ENCODE data around the gene GPX3.

The GPX3 gene

GRCh38 chr5:151021746-151022145 lies 1.4 kb downstream of the GPX3 start:
- no peak overlapping the region for H3K4me3 ChIP-seq
- no peaks in the 10 kb centered on the region for H3K9me3 ChIP-seq
- in situ Hi-C loops (cut with MboI; ENCODE audit: low sequenced_read_pairs), result no loop called here
- H3K4me1 ChIP-seq, result peaks cover 7% of the 10 kb centered on the region
- no peak for DNase-seq (ENCODE audit: low spot score in 2 of 2)
- no peaks in the 10 kb centered on the region for H3K27me3 ChIP-seq (ENCODE audit: low read depth)
- H3K36me3 ChIP-seq (replicated peaks), result no peaks in the 10 kb centered on the region

DNA sequence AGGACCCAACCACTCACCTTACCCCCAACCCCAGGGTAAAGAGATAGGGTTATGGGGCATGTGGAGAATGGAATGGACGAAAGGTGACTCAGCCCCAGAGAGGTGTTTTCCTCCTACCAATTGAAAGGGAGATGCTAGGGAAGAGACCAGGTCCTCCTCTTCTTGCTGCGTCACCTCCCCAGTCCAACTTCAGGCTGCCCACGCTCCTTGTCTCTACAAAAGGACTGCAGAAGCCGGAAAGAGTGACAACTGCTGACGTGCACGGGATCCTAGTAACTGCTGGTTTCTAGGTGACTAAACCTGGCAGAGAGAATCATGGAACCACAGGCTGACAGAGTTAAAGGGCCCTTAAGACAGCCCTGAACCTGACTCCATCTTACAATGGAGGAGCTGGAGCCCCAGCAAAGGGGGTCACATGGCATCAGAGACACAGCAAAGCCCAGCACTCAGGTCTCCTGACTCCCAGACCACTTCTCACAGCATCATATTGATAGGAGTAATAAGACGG lies 2.2 kb downstream of the GPX3 start:
- Histone ChIP-seq H3K4me3 (no peak overlapping the region), H3K27me3 (ENCODE audit: low read depth) (no peaks in the 10 kb centered on the region), H3K9me3 (no peaks in the 10 kb centered on the region), H3K4me1 (peaks cover 7% of the 10 kb centered on the region), H3K36me3 (replicated peaks) (no peaks in the 10 kb centered on the region)
- in situ Hi-C loops (cut with MboI; ENCODE audit: low sequenced_read_pairs), result no loop called here
- DNase-seq (ENCODE audit: low spot score in 2 of 2), result no peak

- no peak for DNase-seq (ENCODE audit: low spot score in 2 of 2)
- Histone ChIP-seq H3K36me3 (replicated peaks) (no peaks in the 10 kb centered on the region; the same call in 1 of the 2 replicates), H3K4me3 (no peak overlapping the region), H3K27me3 (ENCODE audit: low read depth) (no peaks in the 10 kb centered on the region), H3K9me3 (no peaks in the 10 kb centered on the region), H3K4me1 (peaks cover 7% of the 10 kb centered on the region)
- in situ Hi-C loops (cut with MboI; ENCODE audit: low sequenced_read_pairs), result no loop called here
These were observed 2.7 kb downstream of the GPX3 start for GRCh38 chr5:151023047-151023615.

GRCh38 chr5:151023651-151024050 lies 3.3 kb downstream of the GPX3 start:
- in situ Hi-C loops (cut with MboI; ENCODE audit: low sequenced_read_pairs), result no loop called here
- no peak for DNase-seq (ENCODE audit: low spot score in 2 of 2)
- Histone ChIP-seq H3K4me1 (peaks cover 7% of the 10 kb centered on the region), H3K36me3 (replicated peaks) (no peaks in the 10 kb centered on the region; the same call in none of the 2 replicates), H3K4me3 (no peak overlapping the region), H3K9me3 (no peaks in the 10 kb centered on the region), H3K27me3 (ENCODE audit: low read depth) (no peaks in the 10 kb centered on the region)

DNA sequence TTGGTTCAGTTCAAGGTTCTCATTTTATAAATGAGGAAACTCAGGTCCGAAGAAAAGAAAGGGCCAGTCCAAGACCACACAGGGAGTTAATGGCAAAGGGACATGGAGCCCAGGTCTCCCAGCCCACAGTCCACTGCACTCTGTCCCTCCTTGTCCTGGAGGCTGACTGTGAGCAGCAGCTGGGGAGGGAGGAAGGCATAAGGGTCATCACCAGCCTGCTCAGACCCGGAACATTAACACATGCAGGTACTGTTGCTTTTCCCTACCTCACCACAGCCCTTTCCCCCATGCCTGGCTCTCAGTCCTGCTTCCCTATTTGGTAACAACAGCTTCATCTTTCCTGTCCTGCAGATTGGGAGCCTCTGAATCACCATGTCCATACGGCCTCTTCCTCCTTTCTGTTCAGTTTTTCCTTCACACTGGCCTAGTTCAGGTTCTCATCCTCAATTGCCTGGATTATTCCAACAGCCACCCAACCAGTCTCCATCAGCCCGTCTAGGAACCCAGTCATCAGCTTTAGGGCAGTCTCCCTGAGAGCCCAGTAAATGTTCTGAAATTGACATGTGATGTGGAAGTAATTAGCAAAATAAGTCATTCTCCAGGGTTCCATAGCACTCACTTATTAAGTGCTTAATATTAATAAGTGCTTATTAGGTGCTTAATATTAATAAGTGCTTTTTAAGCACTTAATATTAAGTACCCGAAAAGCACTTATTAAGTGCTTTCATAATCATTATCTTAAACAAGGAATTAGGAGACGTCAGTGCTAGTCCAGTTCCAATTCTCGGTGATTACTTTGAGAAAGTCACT lies 4.3 kb downstream of the GPX3 start:
- H3K9me3 ChIP-seq, result no peaks in the 10 kb centered on the region
- in situ Hi-C loops (cut with MboI; ENCODE audit: low sequenced_read_pairs), result no loop called here

DNA sequence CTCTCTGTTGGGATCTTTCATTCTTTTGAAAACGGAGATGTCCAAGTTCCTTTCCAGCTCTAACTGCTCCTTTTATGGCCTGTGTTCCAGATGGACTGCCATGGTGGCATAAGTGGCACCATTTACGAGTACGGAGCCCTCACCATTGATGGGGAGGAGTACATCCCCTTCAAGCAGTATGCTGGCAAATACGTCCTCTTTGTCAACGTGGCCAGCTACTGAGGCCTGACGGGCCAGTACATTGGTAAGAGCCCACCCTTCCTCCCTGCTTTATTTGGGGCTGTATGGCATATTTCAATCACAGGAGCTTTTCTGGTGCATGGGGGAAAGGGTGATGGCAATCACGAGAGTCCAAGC lies 4.8 kb downstream of the GPX3 start:
- in situ Hi-C loops (cut with MboI; ENCODE audit: low sequenced_read_pairs), result no loop called here
- no peak for DNase-seq (ENCODE audit: low spot score in 2 of 2)
- Histone ChIP-seq H3K9me3 (no peaks in the 10 kb centered on the region), H3K4me3 (no peak overlapping the region), H3K4me1 (0 out of 2 replicates have a peak, but pooled peaks cover 4% of the 10 kb centered on the region), H3K27me3 (ENCODE audit: low read depth) (no peaks in the 10 kb centered on the region), H3K36me3 (replicated peaks) (peaks cover 3% of the 10 kb centered on the region)

More for the DNA sequence above, 4.3 kb downstream of the GPX3 start:
- Histone ChIP-seq H3K36me3 (replicated peaks) (no peaks in the 10 kb centered on the region; the same call in none of the 2 replicates), H3K4me1 (peaks cover 7% of the 10 kb centered on the region), H3K27me3 (ENCODE audit: low read depth) (no peaks in the 10 kb centered on the region), H3K4me3 (no peak overlapping the region)
- no peak for DNase-seq (ENCODE audit: low spot score in 2 of 2)

GRCh38 chr5:151026088-151026487 lies 5.7 kb downstream of the GPX3 start:
- no peaks in the 10 kb centered on the region for H3K9me3 ChIP-seq
- in situ Hi-C loops (cut with MboI; ENCODE audit: low sequenced_read_pairs), result no loop called here
- no peaks in the 10 kb centered on the region for H3K27me3 ChIP-seq (ENCODE audit: low read depth)
- no peak overlapping the region for H3K4me3 ChIP-seq
- H3K4me1 ChIP-seq, result 0 out of 2 replicates have a peak, but pooled peaks cover 2% of the 10 kb centered on the region
- H3K36me3 ChIP-seq (replicated peaks), result peaks cover 3% of the 10 kb centered on the region
- no peak for DNase-seq (ENCODE audit: low spot score in 2 of 2)

DNA sequence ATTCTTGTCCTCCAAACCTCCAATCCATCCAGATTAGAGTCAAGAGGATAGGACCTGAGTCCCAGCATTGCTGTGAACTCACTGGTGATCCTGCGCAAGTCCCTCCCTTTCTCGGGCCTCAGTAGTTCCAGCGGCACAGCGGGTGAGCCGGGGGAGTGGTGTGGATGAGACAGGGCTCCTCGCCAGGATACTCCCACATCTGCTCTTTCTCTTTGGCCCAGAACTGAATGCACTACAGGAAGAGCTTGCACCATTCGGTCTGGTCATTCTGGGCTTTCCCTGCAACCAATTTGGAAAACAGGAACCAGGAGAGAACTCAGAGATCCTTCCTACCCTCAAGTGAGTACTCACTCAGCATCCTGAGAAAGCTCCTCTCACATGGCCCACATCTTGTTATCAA lies 6.3 kb downstream of the GPX3 start:
- H3K4me1 ChIP-seq, result no peaks in the 10 kb centered on the region
- H3K4me3 ChIP-seq, result no peak overlapping the region
- in situ Hi-C loops (cut with MboI; ENCODE audit: low sequenced_read_pairs), result no loop called here
- H3K9me3 ChIP-seq, result no peaks in the 10 kb centered on the region
- no peaks in the 10 kb centered on the region for H3K27me3 ChIP-seq (ENCODE audit: low read depth)
- DNase-seq (ENCODE audit: low spot score in 2 of 2), result no peak
- peaks cover 3% of the 10 kb centered on the region for H3K36me3 ChIP-seq (replicated peaks)

GRCh38 chr5:151027961-151028479 lies 7.6 kb downstream of the GPX3 start:
- Histone ChIP-seq H3K4me3 (no peak overlapping the region), H3K4me1 (no peaks in the 10 kb centered on the region), H3K27me3 (ENCODE audit: low read depth) (no peaks in the 10 kb centered on the region), H3K36me3 (replicated peaks) (peaks cover 7% of the 10 kb centered on the region), H3K9me3 (no peaks in the 10 kb centered on the region)
- in situ Hi-C loops (cut with MboI; ENCODE audit: low sequenced_read_pairs), result no loop called here
- DNase-seq (ENCODE audit: low spot score in 2 of 2), result no peak

GRCh38 chr5:151028717-151029116 lies 8.3 kb downstream of the GPX3 start:
- no peak for DNase-seq (ENCODE audit: low spot score in 2 of 2)
- no peaks in the 10 kb centered on the region for H3K4me1 ChIP-seq
- in situ Hi-C loops (cut with MboI; ENCODE audit: low sequenced_read_pairs), result no loop called here
- no peaks in the 10 kb centered on the region for H3K9me3 ChIP-seq
- H3K27me3 ChIP-seq (ENCODE audit: low read depth), result no peaks in the 10 kb centered on the region
- peaks cover 7% of the 10 kb centered on the region for H3K36me3 ChIP-seq (replicated peaks)
- no peak overlapping the region for H3K4me3 ChIP-seq

GRCh38 chr5:151029179-151030055 lies 9.0 kb downstream of the GPX3 start:
- Histone ChIP-seq H3K36me3 (replicated peaks) (peaks cover 7% of the 10 kb centered on the region), H3K9me3 (no peaks in the 10 kb centered on the region), H3K4me1 (no peaks in the 10 kb centered on the region), H3K4me3 (no peak overlapping the region), H3K27me3 (ENCODE audit: low read depth) (no peaks in the 10 kb centered on the region)
- in situ Hi-C loops (cut with MboI; ENCODE audit: low sequenced_read_pairs), result no loop called here
- DNase-seq (ENCODE audit: low spot score in 2 of 2), result no peak

DNA sequence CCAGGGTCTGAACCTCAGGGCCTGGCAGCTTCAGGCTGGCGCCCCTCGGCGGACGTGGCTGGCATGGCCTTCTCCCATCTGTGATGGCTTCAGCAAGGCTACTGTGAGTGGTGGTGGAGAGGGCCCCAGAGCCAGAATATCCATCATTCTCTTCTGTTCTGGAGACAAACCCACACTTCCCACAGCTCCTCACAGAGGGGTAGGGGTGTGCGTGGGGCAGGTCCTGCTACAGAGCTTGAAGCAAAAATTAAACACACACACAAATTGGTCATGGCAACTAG lies 9.6 kb downstream of the GPX3 start:
- H3K9me3 ChIP-seq, result no peaks in the 10 kb centered on the region
- in situ Hi-C loops (cut with MboI; ENCODE audit: low sequenced_read_pairs), result no loop called here
- no peak for DNase-seq (ENCODE audit: low spot score in 2 of 2)
- no peaks in the 10 kb centered on the region for H3K4me1 ChIP-seq
- H3K36me3 ChIP-seq (replicated peaks), result peaks cover 7% of the 10 kb centered on the region
- H3K4me3 ChIP-seq, result no peak overlapping the region
- H3K27me3 ChIP-seq (ENCODE audit: low read depth), result no peaks in the 10 kb centered on the region

- peaks cover 7% of the 10 kb centered on the region for H3K36me3 ChIP-seq (replicated peaks)
- in situ Hi-C loops (cut with MboI; ENCODE audit: low sequenced_read_pairs), result no loop called here
These were observed 10.0 kb downstream of the GPX3 start for GRCh38 chr5:151030379-151030778.

DNA sequence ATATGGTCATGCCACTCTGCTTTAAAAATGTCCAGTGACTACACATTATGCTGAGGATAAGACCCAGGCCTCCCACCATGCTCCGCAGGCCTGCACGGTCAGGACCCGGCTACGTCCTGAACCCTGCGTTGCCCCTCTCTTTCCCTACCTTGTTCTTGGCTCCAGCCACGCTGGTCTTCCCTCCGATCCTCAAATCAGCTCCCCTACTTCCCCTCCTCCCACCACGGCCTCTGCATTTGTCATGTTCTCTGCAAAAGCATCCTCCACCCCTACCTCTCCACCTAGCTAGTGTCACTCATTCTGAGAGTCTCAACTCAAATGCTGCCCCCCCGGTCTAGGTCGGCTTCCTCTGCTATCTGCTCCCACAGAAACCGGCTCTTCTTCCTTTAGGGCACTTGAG lies 11.2 kb downstream of the GPX3 start:
- no peak for DNase-seq (ENCODE audit: low spot score in 2 of 2)
- H3K4me1 ChIP-seq, result peaks cover 4% of the 10 kb centered on the region
- H3K4me3 ChIP-seq, result no peak overlapping the region
- H3K27me3 ChIP-seq (ENCODE audit: low read depth), result no peaks in the 10 kb centered on the region
- in situ Hi-C loops (cut with MboI; ENCODE audit: low sequenced_read_pairs), result no loop called here
- H3K9me3 ChIP-seq, result no peaks in the 10 kb centered on the region
- peaks cover 7% of the 10 kb centered on the region for H3K36me3 ChIP-seq (replicated peaks)

More at GRCh38 chr5:151030379-151030778, 10.0 kb downstream of the GPX3 start:
- H3K4me1 ChIP-seq, result no peaks in the 10 kb centered on the region
- H3K27me3 ChIP-seq (ENCODE audit: low read depth), result no peaks in the 10 kb centered on the region
- no peak overlapping the region for H3K4me3 ChIP-seq
- no peaks in the 10 kb centered on the region for H3K9me3 ChIP-seq
- DNase-seq (ENCODE audit: low spot score in 2 of 2), result no peak

All from HAP-1 (cell line).